ENCODE results near the gene KLHL30.

KLHL30 gene

DNA sequence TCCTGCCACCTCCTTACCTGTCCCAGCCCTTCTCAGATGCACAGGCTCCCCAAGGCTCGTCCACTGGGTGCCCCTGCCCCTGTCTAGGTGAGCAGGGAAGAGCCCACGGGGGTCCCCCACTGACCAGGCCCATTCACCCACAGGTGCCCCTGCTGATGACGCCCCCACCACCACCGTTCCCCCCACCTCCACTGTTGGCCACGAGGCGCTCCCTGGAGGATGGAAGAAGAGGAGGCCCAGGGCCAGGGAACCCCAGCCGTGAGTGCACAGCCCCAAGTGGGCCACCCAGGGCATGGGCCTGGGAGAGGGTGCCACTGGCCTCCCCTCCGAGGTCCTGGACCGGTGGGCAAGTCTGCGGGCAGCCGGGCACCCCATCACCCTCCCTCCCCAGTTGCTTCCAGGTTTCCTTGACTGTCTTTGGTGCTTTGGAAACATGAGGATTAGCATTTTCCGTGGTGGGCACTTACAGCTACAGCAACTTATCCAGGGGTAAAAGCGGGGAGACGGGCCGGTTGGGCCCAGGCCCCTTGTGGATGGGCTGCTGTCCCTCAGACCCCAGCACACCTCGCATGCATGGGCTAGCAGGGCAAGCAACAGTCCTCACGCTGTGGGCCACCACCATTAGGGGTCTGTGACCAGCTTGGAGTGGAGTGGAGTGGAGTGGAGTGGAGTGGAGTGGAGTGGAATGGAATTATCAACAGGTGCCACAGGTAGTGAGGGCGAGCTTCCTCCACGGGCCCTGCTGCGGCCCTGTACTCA is 13.2 kb upstream of the KLHL30 start:
- TF ChIP-seq ZFX (IDR thresholded peaks at IDR 0.05): no peak
- TF ChIP-seq, protein P1, sequence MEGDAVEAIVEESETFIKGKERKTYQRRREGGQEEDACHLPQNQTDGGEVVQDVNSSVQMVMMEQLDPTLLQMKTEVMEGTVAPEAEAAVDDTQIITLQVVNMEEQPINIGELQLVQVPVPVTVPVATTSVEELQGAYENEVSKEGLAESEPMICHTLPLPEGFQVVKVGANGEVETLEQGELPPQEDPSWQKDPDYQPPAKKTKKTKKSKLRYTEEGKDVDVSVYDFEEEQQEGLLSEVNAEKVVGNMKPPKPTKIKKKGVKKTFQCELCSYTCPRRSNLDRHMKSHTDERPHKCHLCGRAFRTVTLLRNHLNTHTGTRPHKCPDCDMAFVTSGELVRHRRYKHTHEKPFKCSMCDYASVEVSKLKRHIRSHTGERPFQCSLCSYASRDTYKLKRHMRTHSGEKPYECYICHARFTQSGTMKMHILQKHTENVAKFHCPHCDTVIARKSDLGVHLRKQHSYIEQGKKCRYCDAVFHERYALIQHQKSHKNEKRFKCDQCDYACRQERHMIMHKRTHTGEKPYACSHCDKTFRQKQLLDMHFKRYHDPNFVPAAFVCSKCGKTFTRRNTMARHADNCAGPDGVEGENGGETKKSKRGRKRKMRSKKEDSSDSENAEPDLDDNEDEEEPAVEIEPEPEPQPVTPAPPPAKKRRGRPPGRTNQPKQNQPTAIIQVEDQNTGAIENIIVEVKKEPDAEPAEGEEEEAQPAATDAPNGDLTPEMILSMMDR (conservative IDR thresholded peaks at IDR 0.05): no peak
- H3K27ac ChIP-seq: no peak overlapping the region

DNA sequence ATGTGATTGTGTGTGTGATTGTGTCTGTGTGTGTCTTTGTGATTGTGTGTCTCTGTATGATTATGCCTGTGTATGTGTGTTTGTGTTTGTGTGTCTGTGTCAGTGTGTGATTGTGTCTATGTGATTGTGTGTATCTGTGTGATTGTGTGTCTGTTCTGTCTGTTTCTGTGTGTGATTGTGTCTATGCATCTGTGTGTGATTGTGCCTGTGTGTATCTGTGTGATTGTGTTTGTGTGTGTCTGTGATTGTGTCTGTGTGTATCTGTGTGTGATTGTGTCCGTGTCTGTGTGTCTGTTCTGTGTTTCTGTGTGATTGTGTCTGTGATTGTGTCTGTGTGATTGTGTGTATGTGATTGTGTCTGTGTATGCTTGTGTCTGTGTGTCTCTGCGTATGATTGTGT is 12.1 kb upstream of the KLHL30 start:
- no peak overlapping the region for H3K27ac ChIP-seq
- TF ChIP-seq ZFX (IDR thresholded peaks at IDR 0.05): no peak
- TF ChIP-seq, protein P1 (conservative IDR thresholded peaks at IDR 0.05): no peak

DNA sequence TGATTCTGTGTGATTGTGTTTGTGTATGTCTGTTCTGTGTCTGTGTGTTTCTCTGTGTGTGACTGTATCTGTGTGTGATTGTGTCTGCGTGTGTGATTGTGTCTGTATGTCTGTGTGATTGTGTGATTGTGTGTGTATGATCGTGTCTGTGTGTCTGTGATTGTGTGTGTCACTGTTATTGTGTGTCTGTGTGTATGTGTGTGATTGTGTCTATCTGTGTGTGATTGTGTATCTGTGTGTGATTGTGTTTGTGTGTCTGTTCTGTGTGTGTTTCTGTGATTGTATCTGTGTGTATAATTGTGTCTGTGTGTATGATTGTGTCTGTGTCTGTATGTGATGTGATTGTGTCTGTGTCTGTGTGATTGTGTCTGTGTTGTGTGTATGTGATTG is 11.7 kb upstream of the KLHL30 start:
- H3K27ac ChIP-seq: no peak overlapping the region
- TF ChIP-seq, protein P1 (conservative IDR thresholded peaks at IDR 0.05): no peak
- no peak for TF ChIP-seq ZFX (IDR thresholded peaks at IDR 0.05)

DNA sequence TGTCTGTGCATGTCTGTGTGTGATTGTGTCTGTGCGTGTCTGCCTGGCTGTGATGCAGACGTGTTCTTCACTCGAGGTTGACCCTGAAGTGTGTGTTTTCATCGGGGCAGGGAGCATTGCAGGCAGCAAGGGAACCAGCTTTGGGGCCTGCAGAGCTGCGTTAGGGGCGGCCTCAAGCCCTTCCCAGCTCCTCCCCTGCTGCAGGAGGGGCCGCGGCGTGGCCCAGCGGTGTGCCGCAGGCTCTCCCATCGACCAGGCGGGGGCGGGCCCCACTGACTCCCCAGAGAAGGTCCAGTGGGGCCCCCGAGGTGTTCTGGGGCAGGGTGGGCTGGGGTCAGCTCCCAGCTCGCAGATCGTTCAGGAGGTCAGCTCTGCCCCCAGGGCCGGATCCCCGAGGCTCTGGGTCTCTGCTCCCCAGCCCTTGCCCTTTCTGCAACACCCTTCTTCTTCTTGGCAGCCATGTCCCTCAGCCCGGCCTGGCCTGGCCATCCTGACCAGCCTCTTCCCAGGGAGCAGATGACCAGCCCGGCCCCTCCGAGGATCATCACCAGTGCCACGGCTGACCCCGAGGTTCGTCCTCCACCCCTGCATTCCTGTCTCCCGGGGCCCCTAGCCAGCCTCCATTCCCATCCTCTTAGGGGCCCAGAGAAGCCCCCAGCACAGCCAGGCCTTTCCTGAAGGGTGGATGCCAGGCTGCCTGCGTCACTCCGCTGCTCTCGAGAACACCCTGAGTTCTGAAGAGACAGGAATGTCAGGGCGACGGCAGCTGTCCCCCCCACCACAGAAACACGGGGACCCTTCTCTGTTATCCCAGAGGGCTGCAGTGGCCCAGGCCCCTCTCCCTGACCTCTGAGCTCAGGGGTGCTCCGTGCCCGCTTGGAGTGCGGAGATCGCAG is 11.1 kb upstream of the KLHL30 start:
- H3K27ac ChIP-seq: no peak overlapping the region
- TF ChIP-seq, protein P1 (conservative IDR thresholded peaks at IDR 0.05): no peak
- TF ChIP-seq ZFX (IDR thresholded peaks at IDR 0.05): no peak

DNA sequence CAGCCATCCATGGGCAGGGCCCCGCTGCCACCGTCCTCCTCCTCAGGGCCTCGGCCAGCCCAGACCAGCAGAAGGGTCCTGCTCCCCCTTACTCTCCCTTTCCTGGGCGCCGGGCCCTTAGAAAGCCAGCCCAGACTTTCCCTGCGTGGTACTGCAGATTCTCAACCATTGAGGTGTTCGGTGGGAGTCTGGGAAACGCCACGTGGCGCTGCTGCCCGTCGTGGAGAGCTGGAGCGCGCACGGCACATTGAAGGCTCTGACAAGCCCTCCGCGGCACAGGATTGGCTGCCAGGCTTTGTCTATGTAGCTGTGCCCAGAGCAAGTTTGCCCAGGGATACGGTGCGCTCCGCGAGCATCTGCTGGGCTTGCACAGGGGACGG is 10.4 kb upstream of the KLHL30 start:
- no peak overlapping the region for H3K27ac ChIP-seq
- TF ChIP-seq, protein P1 (conservative IDR thresholded peaks at IDR 0.05): no peak
- no peak for TF ChIP-seq ZFX (IDR thresholded peaks at IDR 0.05)

DNA sequence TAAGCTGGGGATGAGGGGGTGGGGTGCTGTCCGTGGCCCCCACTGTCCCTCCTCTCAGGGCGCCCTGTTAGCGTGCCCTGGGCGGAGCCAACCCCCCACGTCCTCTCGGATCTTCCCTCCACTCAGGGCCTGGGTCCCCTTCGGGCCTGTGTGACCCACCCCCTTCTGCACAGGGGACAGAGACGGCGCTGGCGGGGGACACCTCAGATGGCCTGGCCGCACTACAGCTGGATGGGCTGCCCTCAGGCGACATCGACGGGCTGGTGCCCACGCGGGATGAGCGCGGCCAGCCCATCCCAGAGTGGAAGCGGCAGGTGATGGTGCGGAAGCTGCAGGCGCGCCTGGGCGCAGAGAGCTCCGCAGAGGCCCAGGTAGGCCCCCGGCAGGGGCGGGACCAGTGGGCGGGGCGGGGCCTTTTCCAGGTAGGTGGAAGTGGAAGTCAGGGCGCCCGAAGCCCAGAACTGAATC is 9.9 kb upstream of the KLHL30 start:
- no peak overlapping the region for H3K27ac ChIP-seq
- TF ChIP-seq, protein P1 (conservative IDR thresholded peaks at IDR 0.05): no peak
- no peak for TF ChIP-seq ZFX (IDR thresholded peaks at IDR 0.05)

Measured in C4-2B (cell line).